HG02678 (cell line): ENCODE data around the gene CNNM4.
A peak's percentile ranks its signal among the peaks of the same experiment; 100 is the strongest.

ENCODE experiments used
- ATAC-seq: cut with Tn5 transposase; IDR thresholded peaks from one replicate; pipeline ENCODE4 v1.9.1; 2021; ENCODE audit warnings: mild to moderate bottlenecking, moderate library complexity; ENCODE audit not compliant: unreplicated experiment

The CNNM4 gene

DNA sequence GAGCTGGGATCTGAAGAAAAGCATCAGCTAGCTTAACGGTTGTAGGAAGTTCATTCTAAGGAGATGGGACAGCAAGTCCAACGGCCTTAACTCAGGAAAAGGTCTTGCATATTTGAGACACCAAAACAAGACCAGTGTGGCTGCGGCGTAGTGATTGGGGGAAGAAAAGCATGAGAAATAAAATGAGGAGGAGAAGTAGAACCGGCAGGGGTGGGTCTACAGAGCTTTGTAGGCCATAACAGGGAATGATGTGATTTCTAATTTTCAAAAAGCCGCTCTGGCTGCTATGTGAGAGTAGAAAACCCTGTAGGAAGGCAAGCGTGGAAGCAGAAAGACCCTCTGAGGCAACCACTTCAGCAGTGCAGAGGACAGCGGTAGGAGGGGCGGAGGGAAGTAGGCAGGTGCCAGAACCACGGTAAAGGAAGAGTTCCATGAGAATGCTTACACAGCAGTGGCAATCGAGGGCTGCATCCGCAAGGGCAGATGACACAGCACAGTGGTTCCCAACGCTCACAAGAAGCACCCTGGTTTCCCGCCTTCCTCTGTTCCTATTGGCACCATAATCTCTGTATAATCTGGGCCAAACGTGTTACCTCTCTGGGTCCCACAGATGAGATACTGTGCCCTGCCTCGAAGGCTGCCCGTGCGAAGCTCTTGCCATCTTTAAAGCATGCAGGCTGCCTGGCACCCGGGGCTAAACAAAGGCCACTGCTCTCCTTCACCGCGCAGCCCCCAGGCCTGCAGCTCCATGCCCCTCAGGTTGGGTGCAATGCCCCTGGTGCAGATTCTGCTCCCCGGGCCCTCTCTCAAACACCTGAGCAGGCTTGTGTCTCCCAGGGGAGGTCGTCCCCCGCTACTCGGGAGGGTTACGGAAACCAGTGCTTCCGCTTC, 96.3 kb downstream of the CNNM4 start:
- peak; percentile 28 for ATAC-seq

DNA sequence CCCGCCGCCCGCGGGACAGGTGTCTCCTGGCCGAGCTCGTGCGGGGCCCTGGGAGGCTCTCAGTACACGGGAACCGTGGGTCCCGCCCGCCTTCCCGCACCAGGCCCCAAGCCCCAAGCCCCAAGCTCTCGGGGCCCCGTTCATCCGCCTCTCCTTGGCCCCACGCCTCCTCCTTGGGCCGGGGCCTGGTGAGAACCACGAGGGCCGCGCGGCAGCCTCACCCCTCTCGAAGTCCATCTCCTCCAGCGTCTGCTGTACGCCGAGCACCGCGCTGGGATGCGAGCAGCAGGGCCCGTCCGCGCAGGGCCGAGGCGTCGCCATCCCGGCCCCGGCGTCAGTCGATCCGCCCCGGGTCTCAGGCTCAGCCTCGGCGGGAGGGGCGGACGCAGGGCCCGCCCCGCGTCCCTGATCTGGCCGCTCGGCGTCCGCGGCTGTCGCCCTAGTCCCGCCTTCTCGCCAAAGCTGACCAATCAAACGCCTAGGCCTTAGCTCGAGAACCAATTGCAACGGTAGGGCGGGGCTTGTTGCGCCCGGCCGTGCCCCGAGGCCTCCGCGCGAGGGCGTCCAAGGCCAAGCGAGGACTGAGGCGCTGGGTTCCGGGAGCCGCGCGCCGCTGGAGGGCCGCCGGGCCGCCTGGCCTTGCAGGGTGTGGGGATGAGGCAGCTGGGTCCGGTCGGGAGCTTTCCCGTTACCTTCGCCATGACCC, 97.1 kb downstream of the CNNM4 start, which contains the start of gene ANKRD39:
TSS of gene ANKRD39 (minus strand) at position 350 of the 706 bp plus-strand sequence. CDS start at position 321, 29 bp downstream.
- peak; percentile 90 for ATAC-seq

DNA sequence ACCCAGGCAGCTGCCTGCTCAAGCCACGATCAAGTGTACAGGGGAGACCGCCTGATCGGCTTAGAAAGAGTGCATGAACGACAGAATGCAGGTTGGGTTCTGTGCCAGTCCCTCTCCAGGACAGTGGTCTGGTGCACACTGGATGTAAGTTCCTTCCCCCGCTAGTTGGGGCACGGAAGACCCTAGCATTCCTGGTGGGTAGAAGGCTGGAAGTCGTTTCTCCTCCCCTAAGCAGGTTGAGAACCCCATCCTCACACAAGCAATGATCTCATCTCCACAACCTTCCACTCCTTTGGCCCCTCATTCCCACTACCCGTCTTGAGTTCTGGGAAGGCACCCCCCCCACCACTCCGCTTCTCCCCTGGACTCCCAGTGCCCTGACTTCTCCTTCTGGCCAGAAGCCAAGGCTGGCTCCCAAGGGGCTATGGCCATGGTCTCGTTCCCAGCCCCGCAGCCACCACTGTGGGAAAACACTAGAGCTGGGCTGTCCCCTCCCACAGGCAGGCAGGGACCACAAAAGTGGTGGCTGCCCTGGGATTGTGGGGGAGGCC, 98.5 kb downstream of the CNNM4 start:
- no peak for ATAC-seq

DNA sequence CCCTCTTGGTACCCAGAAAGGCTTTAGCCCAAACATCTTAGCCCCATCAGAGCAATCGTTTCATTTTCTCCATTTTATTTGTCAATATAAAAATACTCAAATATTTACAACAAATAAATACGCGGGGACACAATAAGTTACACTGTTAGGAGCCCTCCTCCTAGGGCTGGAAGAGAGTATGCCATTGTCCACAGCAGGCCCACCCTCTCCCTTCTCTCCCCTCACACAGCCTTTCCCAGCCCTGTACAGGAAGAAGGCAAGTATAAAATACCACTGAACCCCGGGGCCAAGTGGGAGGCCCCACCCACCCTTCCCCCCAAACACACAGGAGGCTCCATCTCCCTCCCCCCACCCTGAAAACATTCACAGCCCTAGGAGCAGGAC, 99.0 kb downstream of the CNNM4 start:
- no peak for ATAC-seq

GRCh38 chr2:96860065-96861029, 99.6 kb downstream of the CNNM4 start:
- no peak for ATAC-seq

DNA sequence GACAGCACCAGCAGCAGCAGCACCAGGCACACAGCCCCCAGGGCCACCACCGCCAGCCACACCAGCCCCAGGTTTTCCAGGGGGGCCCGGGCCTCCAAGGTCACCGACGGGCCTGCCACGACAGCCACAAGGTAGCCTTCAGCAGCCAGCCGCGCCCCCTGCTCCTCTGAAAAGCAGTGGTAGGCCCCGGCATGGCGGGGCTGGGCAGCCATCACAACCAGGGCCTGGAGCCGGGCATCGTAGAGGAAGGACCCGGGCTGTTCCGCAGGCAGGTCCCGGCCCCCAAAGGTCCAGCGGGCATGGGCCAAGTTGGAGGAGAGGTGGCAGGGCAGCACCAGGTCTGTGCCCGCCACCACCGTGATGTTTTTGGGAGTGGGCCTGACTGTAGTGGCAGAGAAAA, 100.4 kb downstream of the CNNM4 start:
- no peak for ATAC-seq
